Prostate gland (tissue), 2 donors: ENCODE results near the gene LAMA2. TPM values are rescaled to one million over a fixed set of nuclear protein-coding genes. Genes with fewer than 3 reads are reported as not detected.

Experiments
- DNase-seq: peaks from one replicate; pipeline ENCODE4 v3.0.0-alpha.2; 2019; ENCODE audit warnings: low spot score
- H3K27ac ChIP-seq, 2 donors: fragments of 200-600 bp; sonication (generic); 2 replicates each; pipeline ENCODE4 v1.5.1; 2017 to 2019
- H3K27me3 ChIP-seq: fragments of 200-600 bp; sonication (generic); replicated peaks from 2 replicates; pipeline ENCODE4 v1.5.1; 2019; ENCODE audit not compliant: insufficient read depth
- H3K36me3 ChIP-seq, 2 donors: fragments of 200-600 bp; sonication (generic); 1 replicate in 1 of 2; 2 replicates in 1 of 2; pipeline versions ENCODE4 v1.5.1 to v1.8.1; 2017 to 2019
- H3K4me1 ChIP-seq: fragments of 200-600 bp; sonication (generic); replicated peaks from 2 replicates; pipeline ENCODE4 v1.5.1; 2019
- H3K4me3 ChIP-seq, 2 donors: fragments of 200-600 bp; sonication (generic); 2 replicates each; pipeline ENCODE4 v1.5.1; 2017 to 2019
- H3K9me3 ChIP-seq: fragments of 200-600 bp; sonication (generic); 2 replicates; pipeline ENCODE4 v1.5.1; 2017
- CTCF ChIP-seq, 4 experiments: fragments of 200-600 bp in 2 of 4; fragments of 450-650 bp in 2 of 4; sonication (generic) in 2 of 4; IDR thresholded peaks; 1 replicate in 3 of 4; 2 replicates in 1 of 4; pipeline ENCODE4 v1.5.1; 2016 to 2019; ENCODE audit warnings: antibody characterized with exemption in 4 of 4, mild to moderate bottlenecking in 2 of 4, moderate library complexity in 2 of 4
- POLR2A ChIP-seq: fragments of 450-650 bp; IDR thresholded peaks from one replicate; pipeline ENCODE4 v1.6.1; 2016; ENCODE audit warnings: antibody characterized with exemption, mild to moderate bottlenecking
- POLR2AphosphoS5 ChIP-seq: sonication (generic); formaldehyde crosslinking; IDR thresholded peaks from one replicate; pipeline ENCODE4 v1.6.1; 2017; ENCODE audit warnings: antibody characterized with exemption
- WGBS: methylation state at CpG from one replicate; pipeline ENCODE4 v1.1.5; 2018; 5-methylcytosine and 5-hydroxymethylcytosine counted together
- intact Hi-C: fragments of 100-400 bp; cut with DNase I; formaldehyde crosslinking; loops from one replicate; pipeline ENCODE4 v1.14.2; 2022
- total RNA-seq, 2 donors: library from RNA; depleted of rRNA; stranded (reverse); fragments of >200 nt; gene quantifications; one replicate each; pipeline ENCODE4 v1.1.0, GENCODE V29; 2016

The LAMA2 gene
- total RNA-seq, 2 donors from 2014 or later: 10.1 to 89.1 TPM

- H3K4me1 ChIP-seq: no peaks in the 10 kb centered on the region
- H3K36me3 ChIP-seq: no peaks in the 10 kb centered on the region
- TF ChIP-seq POLR2AphosphoS5 (no peak), CTCF (IDR thresholded peaks at IDR 0.05) (no peak), POLR2A (no peak)
- DNase-seq: no peak
- no peak overlapping the region for H3K4me3 ChIP-seq
- H3K9me3 ChIP-seq: no peaks in the 10 kb centered on the region
- no peaks in the 10 kb centered on the region for H3K27me3 ChIP-seq
- 49% methylated on average over 5 of the region's 5 CpGs for WGBS
- H3K27ac ChIP-seq: no peak overlapping the region
- intact Hi-C loops: loop anchor here (5.0 to 10.0 kb wide), 2 partner anchors 562 to 645 kb away; no protein-coding TSS in a partner anchor
Observed at GRCh38 chr6:129369737-129370136, 486.8 kb downstream of the LAMA2 start.

- TF ChIP-seq POLR2A (no peak), POLR2AphosphoS5 (no peak), CTCF (IDR thresholded peaks at IDR 0.05) (peak; percentile 39 to 61 (median 59))
- intact Hi-C loops: loop anchor here (5.0 kb wide), 1 partner anchor 563 kb away; no protein-coding TSS in a partner anchor
- H3K4me3 ChIP-seq: no peak overlapping the region
- H3K27me3 ChIP-seq: no peaks in the 10 kb centered on the region
- H3K4me1 ChIP-seq: no peaks in the 10 kb centered on the region
- no peak overlapping the region for H3K27ac ChIP-seq
- peak; percentile 13 for DNase-seq
- no peaks in the 10 kb centered on the region for H3K36me3 ChIP-seq
- H3K9me3 ChIP-seq: no peaks in the 10 kb centered on the region
- WGBS: 11% methylated on average over 9 of the region's 9 CpGs
Observed at GRCh38 chr6:129370268-129370916, 487.5 kb downstream of the LAMA2 start.

- TF ChIP-seq POLR2A (no peak), CTCF (IDR thresholded peaks at IDR 0.05) (no peak), POLR2AphosphoS5 (no peak)
- no peaks in the 10 kb centered on the region for H3K36me3 ChIP-seq
- H3K9me3 ChIP-seq: no peaks in the 10 kb centered on the region
- no peak for DNase-seq
- no peaks in the 10 kb centered on the region for H3K4me1 ChIP-seq
- H3K27ac ChIP-seq: no peak overlapping the region
- 67% methylated on average over 2 of the region's 2 CpGs for WGBS
- no peak overlapping the region for H3K4me3 ChIP-seq
- intact Hi-C loops: no loop called here
- no peaks in the 10 kb centered on the region for H3K27me3 ChIP-seq
Observed at GRCh38 chr6:129381885-129382284, 498.9 kb downstream of the LAMA2 start.

- Histone ChIP-seq H3K9me3 (no peaks in the 10 kb centered on the region), H3K36me3 (no peaks in the 10 kb centered on the region), H3K4me3 (no peak overlapping the region), H3K4me1 (no peaks in the 10 kb centered on the region), H3K27me3 (no peaks in the 10 kb centered on the region), H3K27ac (no peak overlapping the region)
- intact Hi-C loops: no loop called here
- no peak for DNase-seq
- TF ChIP-seq POLR2AphosphoS5 (no peak), POLR2A (no peak), CTCF (IDR thresholded peaks at IDR 0.05) (no peak)
- WGBS: 94% methylated on average over 7 of the region's 7 CpGs
Observed at GRCh38 chr6:129382916-129383315, 500.0 kb downstream of the LAMA2 start.

- Histone ChIP-seq H3K9me3 (no peaks in the 10 kb centered on the region), H3K27me3 (no peaks in the 10 kb centered on the region), H3K36me3 (no peaks in the 10 kb centered on the region), H3K4me3 (no peak overlapping the region), H3K4me1 (no peaks in the 10 kb centered on the region), H3K27ac (no peak overlapping the region)
- no peak for TF ChIP-seq CTCF (IDR thresholded peaks at IDR 0.05)
- no peak for TF ChIP-seq POLR2A
- TF ChIP-seq POLR2AphosphoS5: no peak
- 70% methylated on average over 1 of the region's 1 CpG for WGBS
- DNase-seq: no peak
- intact Hi-C loops: no loop called here
Observed at GRCh38 chr6:129385117-129385516, 502.2 kb downstream of the LAMA2 start.
